ENCODE measurements around the gene INSL4. TPM values are rescaled to one million over a fixed set of nuclear protein-coding genes. Genes with fewer than 3 reads are reported as not detected.

Gene INSL4
- total RNA-seq, 1 donor from 2014 or later: not detected

GRCh38 chr9:5278486-5278885 is 47.3 kb downstream of the INSL4 start:
- H3K27me3 ChIP-seq: no peaks in the 10 kb centered on the region
- DNase-seq: no peak
- H3K36me3 ChIP-seq: no peaks in the 10 kb centered on the region
- H3K4me3 ChIP-seq: no peak overlapping the region
- TF ChIP-seq CTCF (IDR thresholded peaks at IDR 0.05): no peak
- H3K9me3 ChIP-seq: no peaks in the 10 kb centered on the region
- no peak for ATAC-seq
- intact Hi-C loops (cut with DNase I): no loop called here
- no peaks in the 10 kb centered on the region for H3K4me1 ChIP-seq
- H3K27ac ChIP-seq: no peak overlapping the region

Other genes with a start within 250 kb of the INSL4 start
- 24.4 TPM for gene JAK2, start 246.1 kb upstream of the INSL4 start, total RNA-seq
- gene INSL6, start 45.8 kb upstream of the INSL4 start, total RNA-seq: not detected
- not detected for gene RLN2, start 73.3 kb downstream of the INSL4 start, total RNA-seq
- not detected for gene RLN1, start 108.5 kb downstream of the INSL4 start, total RNA-seq
- gene PLGRKT, start 206.5 kb downstream of the INSL4 start, total RNA-seq: 18.0 TPM
- 25.9 TPM for gene CD274, start 219.1 kb downstream of the INSL4 start, total RNA-seq

All from upper lobe of right lung (tissue), 1 donor.